Measurements from ENCODE around the gene CLCN5. TPM values are rescaled to one million over a fixed set of nuclear protein-coding genes. Genes with fewer than 3 reads are reported as not detected.

CLCN5 gene
- total RNA-seq (1 to 10 TPM; 2.2 to 2.8 TPM), total RNA-seq (3.5 to 5.4 reads per million in 2 donors)

DNA sequence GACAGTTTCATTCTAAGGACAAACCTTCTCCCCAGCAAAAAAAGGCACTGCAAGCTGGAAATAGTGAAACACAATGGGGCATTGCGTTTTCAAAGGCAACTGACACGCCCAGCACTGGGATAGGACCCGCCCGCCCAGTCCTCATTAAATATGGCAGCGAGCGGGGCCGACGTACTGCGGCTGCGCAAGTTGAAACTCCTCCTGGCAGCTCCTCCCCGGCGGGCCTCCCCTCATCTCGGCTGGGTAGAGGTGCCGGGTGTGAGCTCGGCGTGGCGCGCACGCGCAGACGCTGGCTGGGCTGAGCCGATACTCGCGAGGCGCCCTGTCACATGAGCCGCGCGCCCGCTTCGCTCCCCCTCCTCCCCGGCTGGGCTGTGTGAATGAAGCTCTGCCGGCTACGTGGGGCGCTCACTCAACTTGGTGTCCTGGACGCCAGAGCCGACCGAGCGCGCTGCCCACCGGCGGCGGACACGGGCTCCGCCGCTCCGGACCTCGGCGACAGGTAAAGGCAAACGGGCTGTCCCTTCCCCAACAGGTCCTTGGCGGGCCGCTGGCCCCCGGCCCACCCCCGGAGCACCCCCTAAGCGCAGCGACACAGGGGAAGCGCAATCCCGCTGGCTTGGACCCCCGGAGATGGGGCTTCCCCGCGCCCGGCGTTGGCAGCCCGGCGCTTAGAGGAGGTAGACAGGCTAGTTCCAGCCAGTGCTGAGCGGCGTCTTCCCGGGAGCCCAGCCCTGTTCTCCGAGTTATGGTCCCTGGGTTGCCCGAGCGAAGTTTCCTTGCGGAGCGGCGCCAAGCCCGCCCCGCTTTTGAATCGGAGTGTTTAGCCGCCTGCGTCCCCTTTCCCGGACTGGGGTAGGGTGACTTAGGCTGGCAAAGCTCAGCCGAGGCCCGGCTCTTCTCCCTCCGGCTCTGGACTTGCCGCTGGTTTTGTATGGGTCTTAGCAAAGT lies at the start of gene CLCN5:
Gene CLCN5 (plus strand): TSS at position 306 of the 951 bp plus-strand sequence. CDS start 2,703 bp downstream, outside the sequence.
- Mint-ChIP-seq H3K27me3 (no peaks in the 10 kb centered on the region), H3K27ac (no peak within 1 kb of the TSS), H3K4me1 (peaks cover 4% of the 10 kb centered on the region), H3K4me3 (peak within 1 kb of the TSS; percentile 83), H3K36me3 (ENCODE audit: low read depth) (peaks cover 2% of the 10 kb centered on the region)
- peak; percentile 89 to 92 (median 89) for DNase-seq
- no peaks in the 10 kb centered on the region for H3K9me3 ChIP-seq (ENCODE audit: control insufficient read depth, low read length, poor library complexity, severe bottlenecking)
- ATAC-seq = peak; percentile 95

DNA sequence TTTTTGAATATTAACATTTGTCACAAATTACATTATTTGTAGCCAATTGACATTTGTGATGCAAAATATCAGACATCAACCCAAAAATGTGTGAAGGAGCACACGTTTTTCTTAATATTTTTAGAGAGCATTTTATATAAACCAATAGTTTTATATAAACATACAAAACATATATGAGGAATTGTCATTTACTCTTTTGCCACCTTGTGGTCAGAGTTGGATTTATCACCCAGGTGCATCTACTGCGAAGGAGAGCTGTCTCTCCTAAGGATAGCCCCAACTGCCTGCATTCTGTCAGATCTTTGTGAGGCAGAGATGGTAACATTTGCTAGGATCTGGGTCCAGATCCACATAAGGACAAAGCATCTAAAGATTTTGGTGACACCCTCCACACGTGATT lies 45.6 kb upstream of the CLCN5 start:
- H3K9me3 ChIP-seq (ENCODE audit: control insufficient read depth, low read length, poor library complexity, severe bottlenecking) = no peaks in the 10 kb centered on the region
- Mint-ChIP-seq H3K36me3 (ENCODE audit: low read depth) (no peaks in the 10 kb centered on the region), H3K27ac (no peak overlapping the region), H3K4me1 (peaks cover 15% of the 10 kb centered on the region), H3K27me3 (no peaks in the 10 kb centered on the region), H3K4me3 (no peak overlapping the region)
- no peak for ATAC-seq
- DNase-seq = no peak

DNA sequence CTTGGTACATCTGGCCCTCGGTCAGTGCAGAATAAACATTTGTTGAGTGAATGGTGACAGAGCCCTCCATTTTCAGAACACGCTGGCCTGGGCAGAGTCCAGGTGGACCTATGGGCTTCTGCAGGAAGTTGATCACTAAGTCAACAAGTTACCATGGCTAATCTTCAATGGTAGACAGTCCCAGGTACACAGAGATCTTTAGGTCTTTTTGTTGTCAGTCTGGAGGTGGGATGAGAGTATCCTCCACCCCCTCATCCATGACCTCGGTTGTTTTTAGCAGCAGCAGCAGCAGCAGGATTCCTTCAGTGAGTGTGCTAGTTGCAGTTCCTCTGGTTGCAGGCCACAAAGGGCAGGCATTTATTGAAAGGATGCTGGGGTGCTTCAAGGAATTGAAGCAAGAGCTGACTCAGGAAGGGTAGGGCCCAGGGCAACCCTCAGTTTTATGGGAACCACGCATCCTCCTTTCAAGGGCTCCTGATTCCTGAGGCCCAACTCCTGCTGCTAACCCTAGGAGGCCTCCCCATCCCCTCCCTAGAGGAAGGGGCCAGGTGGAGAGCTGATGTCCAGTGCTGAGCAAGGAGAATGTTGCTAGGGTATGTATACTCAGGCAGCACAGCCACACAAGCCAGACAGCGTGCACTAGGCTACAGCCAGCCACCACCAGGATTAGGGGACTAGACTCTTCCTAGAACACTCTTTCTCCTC lies 44.8 kb upstream of the CLCN5 start:
- no peak for DNase-seq
- Mint-ChIP-seq H3K4me3 (no peak overlapping the region), H3K27me3 (no peaks in the 10 kb centered on the region), H3K36me3 (ENCODE audit: low read depth) (no peaks in the 10 kb centered on the region), H3K27ac (no peak overlapping the region), H3K4me1 (peaks cover 17% of the 10 kb centered on the region)
- H3K9me3 ChIP-seq (ENCODE audit: control insufficient read depth, low read length, poor library complexity, severe bottlenecking) = no peaks in the 10 kb centered on the region
- ATAC-seq = no peak

DNA sequence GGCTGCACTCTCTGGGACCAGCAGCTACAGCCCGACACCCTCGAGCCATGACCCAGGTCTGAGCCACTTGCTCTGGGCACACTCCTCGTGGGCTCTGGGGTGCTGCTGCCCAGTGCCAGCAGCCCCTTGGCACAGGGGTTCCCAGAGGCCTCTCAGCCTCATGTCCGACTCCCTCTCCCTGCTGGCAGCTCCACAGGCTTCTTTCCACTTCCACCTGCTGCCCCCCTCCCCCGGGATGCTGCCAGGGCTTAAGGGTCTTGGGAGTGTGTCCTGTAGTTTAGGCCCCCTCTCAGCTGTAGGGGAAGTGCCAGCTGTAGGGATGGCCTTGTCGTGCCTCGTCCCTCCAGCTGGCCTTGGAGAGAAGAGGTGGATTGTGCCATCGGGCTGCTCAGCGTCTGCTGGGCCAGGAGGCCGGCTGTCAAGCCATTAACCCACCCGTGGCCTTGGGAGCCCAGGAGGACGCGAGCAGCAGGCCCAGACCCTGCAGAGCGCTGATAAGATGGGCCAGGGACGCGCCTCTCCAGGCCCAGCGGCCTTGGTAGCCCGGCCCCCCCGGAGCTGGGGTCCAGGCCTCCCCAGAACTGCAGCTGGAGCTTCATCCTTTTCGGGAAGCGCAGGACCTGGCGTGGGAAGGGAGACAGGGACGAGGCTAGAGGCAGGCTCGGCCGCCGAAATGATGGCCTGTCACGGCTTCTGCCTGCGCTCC lies 44.1 kb upstream of the CLCN5 start:
- Mint-ChIP-seq H3K27me3 (no peaks in the 10 kb centered on the region), H3K4me3 (peak overlapping the region; percentile 78), H3K36me3 (ENCODE audit: low read depth) (no peaks in the 10 kb centered on the region), H3K27ac (no peak overlapping the region), H3K4me1 (peaks cover 18% of the 10 kb centered on the region)
- ATAC-seq (no peak), DNase-seq (no peak)
- no peaks in the 10 kb centered on the region for H3K9me3 ChIP-seq (ENCODE audit: control insufficient read depth, low read length, poor library complexity, severe bottlenecking)

DNA sequence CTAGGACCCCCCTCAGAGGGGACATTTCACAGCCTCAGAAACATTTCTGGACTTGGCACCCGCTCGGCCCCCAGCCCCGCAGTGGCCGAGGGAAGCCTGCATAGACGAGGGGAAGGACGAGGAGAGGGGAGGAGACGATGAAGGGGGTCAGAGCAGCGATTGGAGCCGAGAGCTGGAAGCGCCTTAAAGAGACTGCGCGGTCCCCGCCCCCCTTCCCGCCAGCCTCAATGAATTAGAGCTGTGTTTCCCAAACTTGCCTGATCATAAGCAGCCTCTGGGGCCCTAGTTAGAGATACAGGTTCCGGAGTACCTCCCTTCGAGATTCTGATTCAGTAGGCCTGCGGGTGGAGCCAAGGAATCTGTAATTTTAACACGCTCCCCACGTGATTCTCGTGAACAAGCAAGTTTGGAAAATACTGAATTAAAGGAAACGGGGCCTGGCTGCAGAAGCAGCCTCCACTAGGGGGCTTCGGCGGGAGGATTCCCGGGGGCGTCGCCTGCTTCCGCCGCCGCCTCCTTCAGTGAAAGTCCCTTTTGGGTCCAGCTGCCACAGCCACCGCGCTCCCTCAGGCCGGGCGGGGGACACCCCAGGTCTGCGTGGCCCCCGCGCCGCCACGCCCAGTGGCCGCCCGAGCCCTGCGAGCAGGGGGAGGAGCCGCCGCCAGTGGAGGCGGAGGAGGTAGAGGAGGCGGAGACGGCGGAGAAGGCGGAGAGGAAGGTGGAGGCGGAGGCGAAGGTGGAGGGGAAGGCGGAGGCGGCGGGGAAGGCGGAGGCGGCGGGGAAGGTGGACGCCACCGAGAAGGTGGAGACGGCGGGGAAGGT lies 43.4 kb upstream of the CLCN5 start, which contains the start of gene USP27X:
Gene USP27X (plus strand): TSS at position 651 of the 822 bp plus-strand sequence. CDS start 824 bp downstream, outside the sequence.
- peak within 1 kb of the TSS; percentile 43 for H3K27ac Mint-ChIP-seq
- no peaks in the 10 kb centered on the region for H3K36me3 Mint-ChIP-seq (ENCODE audit: low read depth)
- H3K4me3 Mint-ChIP-seq = peak within 1 kb of the TSS; percentile 78
- peak; percentile 68 to 81 (median 75) for DNase-seq
- H3K9me3 ChIP-seq (ENCODE audit: control insufficient read depth, low read length, poor library complexity, severe bottlenecking) = no peaks in the 10 kb centered on the region
- peaks cover 19% of the 10 kb centered on the region for H3K4me1 Mint-ChIP-seq
- ATAC-seq = peak; percentile 92
- H3K27me3 Mint-ChIP-seq = no peaks in the 10 kb centered on the region

DNA sequence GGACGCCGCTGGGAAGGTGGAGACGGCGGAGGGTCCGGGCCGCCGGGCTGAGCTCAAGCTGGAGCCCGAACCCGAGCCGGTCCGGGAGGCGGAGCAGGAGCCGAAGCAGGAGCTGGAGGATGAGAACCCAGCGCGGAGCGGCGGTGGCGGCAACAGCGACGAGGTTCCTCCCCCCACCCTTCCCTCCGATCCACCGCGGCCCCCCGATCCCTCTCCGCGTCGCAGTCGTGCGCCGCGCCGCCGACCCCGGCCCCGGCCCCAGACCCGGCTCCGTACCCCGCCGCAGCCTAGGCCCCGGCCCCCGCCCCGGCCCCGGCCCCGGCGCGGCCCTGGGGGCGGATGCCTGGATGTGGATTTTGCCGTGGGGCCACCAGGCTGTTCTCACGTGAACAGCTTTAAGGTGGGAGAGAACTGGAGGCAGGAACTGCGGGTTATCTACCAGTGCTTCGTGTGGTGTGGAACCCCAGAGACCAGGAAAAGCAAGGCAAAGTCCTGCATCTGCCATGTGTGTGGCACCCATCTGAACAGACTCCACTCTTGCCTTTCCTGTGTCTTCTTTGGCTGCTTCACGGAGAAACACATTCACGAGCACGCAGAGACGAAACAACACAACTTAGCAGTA lies 42.6 kb upstream of the CLCN5 start:
- no peaks in the 10 kb centered on the region for H3K27me3 Mint-ChIP-seq
- H3K4me3 Mint-ChIP-seq = peak overlapping the region; percentile 78
- ATAC-seq = no peak
- no peak overlapping the region for H3K27ac Mint-ChIP-seq
- H3K36me3 Mint-ChIP-seq (ENCODE audit: low read depth) = no peaks in the 10 kb centered on the region
- H3K9me3 ChIP-seq (ENCODE audit: control insufficient read depth, low read length, poor library complexity, severe bottlenecking) = no peaks in the 10 kb centered on the region
- H3K4me1 Mint-ChIP-seq = peaks cover 22% of the 10 kb centered on the region
- no peak for DNase-seq

DNA sequence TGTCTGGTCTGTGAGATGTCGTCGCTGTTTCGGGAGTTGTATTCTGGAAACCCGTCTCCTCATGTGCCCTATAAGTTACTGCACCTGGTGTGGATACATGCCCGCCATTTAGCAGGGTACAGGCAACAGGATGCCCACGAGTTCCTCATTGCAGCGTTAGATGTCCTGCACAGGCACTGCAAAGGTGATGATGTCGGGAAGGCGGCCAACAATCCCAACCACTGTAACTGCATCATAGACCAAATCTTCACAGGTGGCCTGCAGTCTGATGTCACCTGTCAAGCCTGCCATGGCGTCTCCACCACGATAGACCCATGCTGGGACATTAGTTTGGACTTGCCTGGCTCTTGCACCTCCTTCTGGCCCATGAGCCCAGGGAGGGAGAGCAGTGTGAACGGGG lies 41.7 kb upstream of the CLCN5 start:
- Mint-ChIP-seq H3K4me3 (no peak overlapping the region), H3K27me3 (no peaks in the 10 kb centered on the region), H3K27ac (no peak overlapping the region), H3K4me1 (peaks cover 22% of the 10 kb centered on the region), H3K36me3 (ENCODE audit: low read depth) (no peaks in the 10 kb centered on the region)
- DNase-seq = no peak
- no peak for ATAC-seq
- no peaks in the 10 kb centered on the region for H3K9me3 ChIP-seq (ENCODE audit: control insufficient read depth, low read length, poor library complexity, severe bottlenecking)

DNA sequence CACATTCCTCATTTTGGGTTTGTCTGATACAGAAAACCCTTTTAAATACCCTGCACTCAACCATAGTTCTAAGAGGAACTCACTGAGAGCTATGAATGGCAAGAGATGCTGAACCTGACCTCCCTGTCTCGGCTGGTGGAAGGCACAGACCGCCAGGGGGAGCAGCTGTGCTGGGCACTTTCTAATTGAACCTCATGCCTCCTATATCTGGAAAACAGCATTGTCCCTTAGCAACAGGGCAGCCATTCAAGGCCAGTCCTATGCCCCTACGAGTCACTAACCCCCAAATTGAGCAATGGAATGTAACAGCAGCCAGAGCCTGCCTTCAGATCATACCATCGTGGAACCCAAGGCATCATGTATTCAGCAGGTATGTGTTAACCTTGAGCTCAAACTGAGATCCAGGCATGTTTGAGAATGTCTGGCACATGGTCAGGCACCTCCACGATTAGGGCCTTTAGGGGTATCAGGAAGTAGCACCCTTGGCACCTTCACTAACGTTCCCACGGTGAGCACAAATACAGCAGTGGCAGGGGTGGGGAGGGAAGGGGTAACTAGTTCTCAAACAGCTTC lies 38.0 kb upstream of the CLCN5 start:
- ATAC-seq = no peak
- H3K27me3 Mint-ChIP-seq = no peaks in the 10 kb centered on the region
- peak; percentile 26 to 35 (median 27) for DNase-seq
- peaks cover 14% of the 10 kb centered on the region for H3K4me1 Mint-ChIP-seq
- no peaks in the 10 kb centered on the region for H3K36me3 Mint-ChIP-seq (ENCODE audit: low read depth)
- H3K27ac Mint-ChIP-seq = no peak overlapping the region
- no peaks in the 10 kb centered on the region for H3K9me3 ChIP-seq (ENCODE audit: control insufficient read depth, low read length, poor library complexity, severe bottlenecking)
- no peak overlapping the region for H3K4me3 Mint-ChIP-seq

DNA sequence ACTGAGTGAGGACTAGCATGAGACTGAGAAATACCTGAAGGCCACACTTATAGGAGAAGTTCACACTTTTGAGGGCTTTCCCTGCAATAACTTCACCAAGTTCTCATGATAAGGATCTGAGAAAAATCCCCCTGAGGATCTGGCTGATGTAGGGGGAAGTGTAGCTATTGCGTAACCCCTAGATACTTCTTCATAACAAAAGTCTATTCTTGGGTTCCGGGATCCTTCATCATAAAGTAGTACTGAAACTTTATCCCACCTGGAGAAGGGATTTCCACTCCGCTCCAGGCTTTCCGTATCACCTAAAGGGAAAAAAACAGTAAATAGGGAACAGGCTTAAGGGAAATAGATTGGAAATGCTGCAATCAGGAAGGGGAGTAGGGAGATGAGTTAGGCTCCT lies 29.9 kb upstream of the CLCN5 start:
- Mint-ChIP-seq H3K4me3 (no peak overlapping the region), H3K36me3 (ENCODE audit: low read depth) (peaks cover 2% of the 10 kb centered on the region), H3K27me3 (no peaks in the 10 kb centered on the region), H3K4me1 (no peaks in the 10 kb centered on the region), H3K27ac (no peak overlapping the region)
- H3K9me3 ChIP-seq (ENCODE audit: control insufficient read depth, low read length, poor library complexity, severe bottlenecking) = no peaks in the 10 kb centered on the region
- DNase-seq = no peak
- ATAC-seq = no peak

DNA sequence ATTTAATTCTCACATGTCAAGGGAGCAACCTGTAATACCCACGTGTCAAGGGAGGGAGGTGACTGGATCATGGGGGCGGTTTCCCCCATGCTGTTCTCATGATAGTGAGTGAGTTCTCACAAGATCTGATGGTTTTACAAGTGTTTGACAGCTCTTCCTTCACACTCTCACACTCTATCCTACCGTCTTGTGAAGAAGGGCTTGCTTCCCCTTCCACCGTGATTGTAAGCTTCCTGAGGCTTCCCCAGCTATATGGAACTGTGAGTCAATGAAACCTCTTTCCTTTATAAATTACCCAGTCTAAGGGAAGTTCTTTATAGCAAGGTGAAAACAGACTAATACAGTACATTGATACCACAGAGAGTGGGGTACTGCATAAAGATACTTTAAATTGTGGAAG lies 25.4 kb upstream of the CLCN5 start:
- Mint-ChIP-seq H3K4me1 (no peaks in the 10 kb centered on the region), H3K4me3 (no peak overlapping the region), H3K27ac (no peak overlapping the region), H3K27me3 (peaks cover 21% of the 10 kb centered on the region), H3K36me3 (ENCODE audit: low read depth) (no peaks in the 10 kb centered on the region)
- H3K9me3 ChIP-seq (ENCODE audit: control insufficient read depth, low read length, poor library complexity, severe bottlenecking) = no peaks in the 10 kb centered on the region
- DNase-seq = no peak
- no peak for ATAC-seq

DNA sequence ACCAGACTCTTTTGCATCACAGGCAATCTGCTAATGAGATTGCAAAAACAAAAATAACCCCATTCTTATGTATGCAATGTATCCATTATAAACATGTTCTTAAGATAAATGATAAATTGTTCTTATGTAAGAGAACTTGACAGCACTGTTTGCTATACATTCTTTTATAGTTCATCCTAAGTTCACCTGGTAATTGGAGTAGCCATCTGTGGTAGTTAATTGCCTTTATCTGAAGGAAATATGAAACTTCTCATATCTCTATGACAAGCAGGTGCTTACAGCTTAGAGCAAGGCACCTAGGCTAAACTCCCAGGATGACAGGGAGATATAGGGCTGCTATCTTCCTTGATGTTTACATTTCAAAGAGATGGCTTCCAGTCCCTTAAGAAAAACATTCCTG lies 21.3 kb upstream of the CLCN5 start:
- no peak for ATAC-seq
- no peaks in the 10 kb centered on the region for H3K4me1 Mint-ChIP-seq
- H3K36me3 Mint-ChIP-seq (ENCODE audit: low read depth) = no peaks in the 10 kb centered on the region
- H3K27me3 Mint-ChIP-seq = peaks cover 23% of the 10 kb centered on the region
- DNase-seq = no peak
- H3K4me3 Mint-ChIP-seq = no peak overlapping the region
- no peaks in the 10 kb centered on the region for H3K9me3 ChIP-seq (ENCODE audit: control insufficient read depth, low read length, poor library complexity, severe bottlenecking)
- H3K27ac Mint-ChIP-seq = no peak overlapping the region

DNA sequence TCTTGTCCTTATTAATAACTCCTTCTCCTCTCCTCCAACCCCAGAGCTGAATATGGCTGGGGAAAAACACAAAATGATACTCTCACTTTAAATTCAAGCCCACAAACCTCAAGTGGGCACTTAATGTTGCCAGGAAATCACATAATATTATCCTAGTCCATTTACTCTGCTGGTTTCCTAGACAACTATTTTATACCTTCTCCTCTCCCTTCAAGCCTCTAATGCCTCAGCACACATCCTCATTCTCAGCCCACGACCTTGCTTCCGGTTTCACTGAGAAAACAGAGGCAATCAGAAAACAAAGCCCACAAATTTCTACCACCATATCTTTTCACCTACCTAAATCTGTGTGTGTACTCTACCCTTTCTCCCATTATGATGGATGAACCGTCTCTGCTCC lies 12.1 kb upstream of the CLCN5 start:
- peak; percentile 33 for ATAC-seq
- H3K27ac Mint-ChIP-seq = peak overlapping the region; percentile 29
- peaks cover 12% of the 10 kb centered on the region for H3K4me1 Mint-ChIP-seq
- H3K27me3 Mint-ChIP-seq = peaks cover 5% of the 10 kb centered on the region
- no peak for DNase-seq
- no peak overlapping the region for H3K4me3 Mint-ChIP-seq
- no peaks in the 10 kb centered on the region for H3K36me3 Mint-ChIP-seq (ENCODE audit: low read depth)
- no peaks in the 10 kb centered on the region for H3K9me3 ChIP-seq (ENCODE audit: control insufficient read depth, low read length, poor library complexity, severe bottlenecking)
